Endothelial cell of hepatic sinusoid (primary cell): ENCODE results near the gene BAHCC1.

Experiments
- in situ Hi-C: cut with HindIII; loops from 2 replicates; pipeline ENCODE4 v1.10.0; 2017; ENCODE audit warnings: low sequenced_read_pairs

Gene BAHCC1

DNA sequence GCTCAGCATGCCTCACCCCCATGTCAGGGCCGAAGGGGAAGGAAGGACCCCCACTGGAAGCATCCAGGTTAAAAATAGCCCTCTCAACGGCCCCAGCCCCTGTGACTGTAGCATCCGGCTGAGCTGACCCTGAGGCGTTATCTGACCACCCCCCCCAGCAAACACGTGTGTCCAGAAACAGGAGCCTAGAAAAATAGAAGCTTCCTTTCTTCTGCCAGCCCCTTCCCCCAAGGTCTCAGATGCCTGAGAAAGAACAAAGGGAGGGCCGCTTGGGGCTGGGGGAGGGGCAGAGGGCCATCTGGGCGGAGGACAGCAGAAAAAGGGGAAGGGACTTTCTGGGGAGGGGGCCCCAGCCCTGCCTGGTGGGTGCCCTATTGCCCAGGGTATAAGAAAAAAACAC lies 61.5 kb downstream of the BAHCC1 start:
- in situ Hi-C loops = loop anchor here (5.0 kb wide), 2 partner anchors 56 to 64 kb away; partner anchors contain the start of gene ACTG1

DNA sequence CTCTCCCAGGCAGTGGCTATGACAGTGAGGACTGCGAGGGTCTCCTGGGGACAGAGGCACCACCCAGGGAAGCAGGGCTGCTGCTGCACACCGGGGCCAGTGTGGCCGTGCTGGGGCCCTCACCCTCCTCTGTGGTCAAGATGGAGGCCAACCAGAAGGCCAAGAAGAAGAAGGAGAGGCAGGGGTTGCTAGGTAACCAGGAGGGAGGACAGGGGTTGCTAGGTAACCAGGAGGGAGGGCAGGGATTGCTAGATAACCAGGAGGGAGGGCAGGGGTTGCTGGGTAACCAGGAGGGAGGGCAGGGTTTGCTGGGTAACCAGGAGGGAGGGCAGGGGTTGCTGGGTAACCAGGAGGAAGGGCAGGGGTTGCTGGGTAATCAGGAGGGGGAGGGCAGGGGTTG lies 62.1 kb downstream of the BAHCC1 start:
- in situ Hi-C loops = loop anchor here (5.0 kb wide), 2 partner anchors 55 to 65 kb away; partner anchors contain the start of gene ACTG1

DNA sequence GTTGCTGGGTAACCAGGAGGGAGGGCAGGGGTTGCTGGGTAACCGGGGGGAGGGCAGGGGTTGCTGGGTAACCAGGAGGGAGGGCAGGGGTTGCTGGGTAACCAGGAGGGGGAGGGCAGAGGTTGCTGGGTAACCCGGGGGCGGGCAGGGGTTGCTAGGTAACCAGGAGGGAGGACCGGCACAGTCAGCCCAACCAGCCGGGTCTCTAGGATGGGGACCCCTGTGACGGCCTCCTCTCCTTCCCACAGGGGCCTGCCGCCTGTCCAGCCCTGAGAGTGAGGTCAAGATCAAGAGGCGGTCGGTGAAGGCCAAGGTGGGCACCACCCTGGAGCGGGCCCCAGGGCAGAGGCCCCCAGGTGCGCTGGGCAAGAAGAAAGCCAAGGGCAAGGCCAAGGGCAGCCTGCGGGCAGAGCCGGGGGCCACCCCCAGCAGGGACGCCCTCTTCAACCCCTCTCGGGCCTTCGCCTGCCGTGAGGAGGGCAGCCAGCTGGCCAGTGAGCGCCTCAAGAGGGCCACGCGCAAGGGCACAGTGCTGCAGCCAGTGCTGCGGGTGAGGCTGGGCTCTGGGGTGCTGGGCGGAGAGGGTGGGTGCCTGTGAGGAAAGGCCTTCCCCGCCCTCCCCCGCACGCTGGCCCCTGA lies 62.8 kb downstream of the BAHCC1 start:
- in situ Hi-C loops = loop anchor here (5.0 kb wide), 2 partner anchors 54 to 66 kb away; partner anchors contain the start of gene ACTG1

DNA sequence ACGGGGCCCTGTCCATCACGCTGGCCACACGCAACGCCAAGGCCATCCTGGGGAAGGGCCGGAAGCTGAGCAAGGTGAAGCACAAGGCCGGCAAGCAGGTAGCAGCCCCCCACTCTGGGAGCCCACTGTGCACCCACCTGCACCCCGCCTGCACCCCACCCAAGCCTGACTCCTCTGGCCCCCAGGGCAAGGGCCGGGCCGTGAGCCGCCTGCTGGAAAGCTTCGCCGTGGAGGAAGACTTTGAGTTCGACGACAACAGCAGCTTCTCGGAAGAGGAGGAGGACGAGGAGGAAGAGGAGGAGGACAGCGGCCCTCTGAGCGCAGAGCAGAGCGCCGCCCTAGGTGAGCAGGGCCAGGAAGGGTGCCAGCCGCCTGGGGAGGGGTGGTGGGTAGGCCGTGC lies 63.4 kb downstream of the BAHCC1 start:
- in situ Hi-C loops = loop anchor here (5.0 kb wide), 2 partner anchors 54 to 66 kb away; partner anchors contain the start of gene ACTG1

DNA sequence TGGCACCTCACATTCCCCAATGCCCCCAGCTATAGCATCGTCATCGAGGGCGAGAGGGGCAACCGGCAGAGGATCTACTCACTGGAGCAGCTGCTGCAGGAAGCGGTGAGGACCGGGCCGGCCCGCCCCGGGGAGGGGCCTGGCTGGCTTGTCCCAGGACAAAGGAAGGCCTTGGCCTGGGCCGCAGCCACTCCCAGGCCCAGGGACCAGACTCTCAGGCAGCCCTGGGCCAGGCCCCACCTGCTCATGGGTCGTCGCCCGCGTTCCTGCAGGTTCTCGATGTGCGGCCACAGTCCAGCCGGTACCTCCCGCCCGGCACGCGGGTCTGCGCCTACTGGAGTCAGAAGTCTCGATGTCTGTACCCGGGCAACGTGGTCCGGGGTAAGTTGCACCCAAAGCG lies 64.0 kb downstream of the BAHCC1 start:
- in situ Hi-C loops = loop anchor here (5.0 kb wide), 2 partner anchors 53 to 67 kb away; partner anchors contain the start of gene ACTG1

DNA sequence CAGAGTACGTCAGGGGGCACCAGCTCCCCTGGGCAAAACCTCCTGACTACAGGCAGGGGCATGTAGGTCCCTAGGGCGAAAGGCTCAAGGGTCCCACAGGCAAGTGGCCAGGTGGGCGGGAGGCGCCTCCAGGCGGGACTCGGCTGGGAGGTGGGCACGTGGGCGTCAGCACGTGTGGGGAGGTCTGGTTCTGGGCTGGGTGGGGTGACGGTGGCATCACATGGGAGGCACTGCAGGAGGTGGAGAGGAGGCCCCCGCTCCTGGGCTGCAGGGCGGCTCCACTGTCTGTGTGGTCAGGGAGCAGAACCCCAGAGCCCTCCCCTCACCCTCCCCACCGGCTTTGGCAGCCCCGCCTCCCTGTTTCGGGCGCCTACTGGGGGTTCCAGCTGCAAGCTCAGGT lies 64.6 kb downstream of the BAHCC1 start:
- in situ Hi-C loops = loop anchor here (5.0 kb wide), 2 partner anchors 52 to 68 kb away; partner anchors contain the start of gene ACTG1

DNA sequence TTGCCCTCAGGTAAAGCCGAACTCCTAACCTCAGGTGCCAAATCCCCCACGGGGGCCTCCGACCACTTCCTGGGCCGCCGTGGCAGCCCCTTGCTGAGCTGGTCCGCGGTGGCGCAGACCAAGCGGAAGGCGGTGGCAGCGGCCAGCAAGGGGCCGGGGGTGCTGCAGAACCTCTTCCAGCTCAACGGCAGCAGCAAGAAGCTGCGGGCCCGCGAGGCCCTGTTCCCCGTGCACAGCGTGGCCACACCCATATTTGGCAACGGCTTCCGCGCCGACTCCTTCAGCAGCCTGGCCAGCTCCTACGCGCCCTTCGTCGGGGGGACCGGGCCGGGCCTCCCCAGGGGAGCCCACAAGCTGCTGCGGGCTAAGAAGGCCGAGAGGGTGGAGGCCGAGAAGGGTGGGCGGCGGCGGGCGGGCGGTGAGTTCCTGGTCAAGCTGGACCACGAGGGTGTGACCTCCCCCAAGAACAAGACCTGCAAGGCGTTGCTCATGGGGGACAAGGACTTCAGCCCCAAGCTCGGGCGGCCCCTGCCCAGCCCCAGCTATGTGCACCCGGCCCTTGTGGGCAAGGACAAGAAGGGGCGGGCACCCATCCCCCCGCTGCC lies 65.7 kb downstream of the BAHCC1 start:
- in situ Hi-C loops = no loop called here

DNA sequence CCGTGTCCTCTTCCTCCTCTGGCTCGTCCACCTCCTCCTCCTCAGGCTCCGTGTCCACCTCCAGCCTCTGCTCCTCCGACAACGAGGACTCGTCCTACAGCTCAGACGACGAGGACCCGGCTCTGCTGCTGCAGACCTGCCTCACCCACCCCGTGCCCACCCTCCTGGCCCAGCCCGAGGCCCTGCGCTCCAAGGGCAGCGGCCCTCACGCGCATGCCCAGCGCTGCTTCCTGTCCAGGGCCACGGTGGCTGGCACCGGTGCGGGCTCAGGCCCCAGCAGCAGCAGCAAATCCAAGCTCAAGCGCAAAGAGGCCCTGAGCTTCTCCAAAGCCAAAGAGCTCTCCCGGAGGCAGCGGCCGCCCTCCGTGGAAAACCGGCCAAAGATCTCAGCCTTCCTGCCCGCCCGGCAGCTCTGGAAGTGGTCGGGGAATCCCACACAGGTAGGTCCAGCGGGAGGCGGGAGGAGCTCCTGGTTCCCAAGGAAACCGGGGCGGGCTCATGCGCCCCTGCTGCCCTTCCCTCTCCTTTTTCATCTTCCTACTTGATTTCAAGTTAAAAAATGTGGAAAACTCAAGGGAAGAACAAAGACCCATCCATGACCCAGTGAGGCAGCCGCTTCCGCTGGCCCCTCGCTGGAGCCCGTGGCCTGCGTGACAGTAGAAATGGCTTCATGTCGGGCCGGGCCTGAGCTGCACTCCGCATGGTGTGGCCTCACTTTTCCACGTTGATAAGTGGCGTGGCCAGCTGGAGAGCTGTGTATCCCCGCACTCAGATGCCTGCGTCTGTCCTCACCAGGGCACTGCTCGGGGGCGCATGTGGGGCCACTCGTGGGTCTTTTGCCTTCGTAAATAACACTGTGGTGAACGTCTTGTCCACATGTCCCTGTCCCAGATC lies 66.6 kb downstream of the BAHCC1 start:
- in situ Hi-C loops = no loop called here

DNA sequence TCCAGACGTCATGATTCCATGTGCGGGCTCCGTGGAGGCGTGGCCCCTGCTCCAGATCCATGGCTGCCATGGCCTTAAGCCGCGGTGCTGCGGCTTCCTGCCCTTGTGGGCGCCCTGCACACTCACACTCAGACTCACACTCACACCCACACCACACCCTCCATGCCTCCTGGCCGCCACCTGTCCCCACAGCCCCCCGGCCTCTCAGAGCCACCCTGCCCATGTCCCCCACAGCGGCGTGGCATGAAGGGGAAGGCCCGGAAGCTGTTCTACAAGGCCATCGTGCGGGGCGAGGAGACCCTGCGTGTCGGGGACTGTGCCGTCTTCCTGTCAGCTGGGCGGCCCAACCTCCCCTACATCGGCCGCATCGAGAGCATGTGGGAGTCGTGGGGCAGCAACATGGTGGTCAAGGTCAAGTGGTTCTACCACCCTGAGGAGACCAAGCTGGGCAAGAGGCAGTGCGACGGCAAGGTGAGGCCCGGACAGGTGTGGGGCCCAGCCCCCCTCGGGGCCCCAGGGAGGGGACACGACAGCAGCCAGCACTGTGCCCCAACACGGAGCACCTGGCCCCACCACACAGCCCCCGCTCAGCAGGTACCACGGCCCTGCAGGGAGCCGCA lies 67.4 kb downstream of the BAHCC1 start:
- in situ Hi-C loops = no loop called here

DNA sequence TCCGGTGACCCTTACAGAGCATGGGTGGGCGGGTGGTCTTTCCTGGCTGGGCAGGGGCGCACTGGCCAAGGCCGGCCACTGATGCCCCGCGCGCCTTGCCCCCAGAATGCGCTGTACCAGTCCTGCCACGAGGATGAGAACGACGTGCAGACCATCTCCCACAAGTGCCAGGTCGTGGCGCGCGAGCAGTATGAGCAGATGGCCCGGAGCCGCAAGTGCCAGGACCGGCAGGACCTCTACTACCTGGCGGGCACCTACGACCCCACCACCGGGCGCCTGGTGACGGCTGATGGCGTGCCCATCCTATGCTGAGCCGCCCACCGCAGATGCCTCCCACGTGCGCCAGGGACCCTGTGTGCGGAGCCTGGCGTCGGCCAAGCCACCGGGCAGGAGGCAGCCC lies 68.2 kb downstream of the BAHCC1 start:
- in situ Hi-C loops = no loop called here

DNA sequence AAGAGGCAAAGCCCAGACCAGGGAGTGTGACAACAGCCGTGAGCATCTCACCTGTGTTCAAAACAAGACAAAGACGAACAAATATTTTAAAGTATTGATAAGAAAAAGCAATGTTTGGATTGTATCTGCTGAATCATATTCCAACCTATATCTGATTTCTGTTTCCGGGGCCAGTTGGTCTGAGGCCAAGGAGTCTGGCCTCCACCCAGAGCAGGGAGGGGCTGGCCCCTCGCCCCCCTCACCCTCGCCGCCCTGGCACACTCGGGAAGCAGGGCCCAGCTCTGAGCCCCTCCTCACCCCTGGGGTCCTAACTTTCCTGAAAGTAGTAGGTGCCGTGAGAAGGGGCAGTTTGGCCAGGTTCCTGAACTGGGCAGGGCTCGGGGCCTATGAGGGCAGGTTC lies 69.3 kb downstream of the BAHCC1 start:
- in situ Hi-C loops = no loop called here

DNA sequence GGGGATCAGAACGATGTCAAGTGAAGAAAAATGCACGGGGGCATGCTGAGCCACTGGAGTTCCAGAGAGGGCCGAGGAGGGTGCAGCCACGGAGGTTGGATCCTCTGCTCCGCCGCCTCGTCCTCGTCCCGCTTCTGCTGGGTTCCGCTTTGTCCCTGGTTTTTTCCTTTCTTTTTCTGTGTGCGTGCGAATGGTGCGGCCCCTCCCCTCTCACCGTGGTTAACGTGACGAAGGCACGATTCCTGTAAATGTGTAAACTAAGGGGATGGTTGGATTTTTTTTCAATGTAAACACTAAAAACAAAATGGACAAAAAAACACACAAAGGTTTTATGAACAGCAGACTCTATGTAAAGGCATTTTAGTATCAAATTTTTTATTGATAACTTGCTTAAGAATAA lies 70.7 kb downstream of the BAHCC1 start:
- in situ Hi-C loops = no loop called here

DNA sequence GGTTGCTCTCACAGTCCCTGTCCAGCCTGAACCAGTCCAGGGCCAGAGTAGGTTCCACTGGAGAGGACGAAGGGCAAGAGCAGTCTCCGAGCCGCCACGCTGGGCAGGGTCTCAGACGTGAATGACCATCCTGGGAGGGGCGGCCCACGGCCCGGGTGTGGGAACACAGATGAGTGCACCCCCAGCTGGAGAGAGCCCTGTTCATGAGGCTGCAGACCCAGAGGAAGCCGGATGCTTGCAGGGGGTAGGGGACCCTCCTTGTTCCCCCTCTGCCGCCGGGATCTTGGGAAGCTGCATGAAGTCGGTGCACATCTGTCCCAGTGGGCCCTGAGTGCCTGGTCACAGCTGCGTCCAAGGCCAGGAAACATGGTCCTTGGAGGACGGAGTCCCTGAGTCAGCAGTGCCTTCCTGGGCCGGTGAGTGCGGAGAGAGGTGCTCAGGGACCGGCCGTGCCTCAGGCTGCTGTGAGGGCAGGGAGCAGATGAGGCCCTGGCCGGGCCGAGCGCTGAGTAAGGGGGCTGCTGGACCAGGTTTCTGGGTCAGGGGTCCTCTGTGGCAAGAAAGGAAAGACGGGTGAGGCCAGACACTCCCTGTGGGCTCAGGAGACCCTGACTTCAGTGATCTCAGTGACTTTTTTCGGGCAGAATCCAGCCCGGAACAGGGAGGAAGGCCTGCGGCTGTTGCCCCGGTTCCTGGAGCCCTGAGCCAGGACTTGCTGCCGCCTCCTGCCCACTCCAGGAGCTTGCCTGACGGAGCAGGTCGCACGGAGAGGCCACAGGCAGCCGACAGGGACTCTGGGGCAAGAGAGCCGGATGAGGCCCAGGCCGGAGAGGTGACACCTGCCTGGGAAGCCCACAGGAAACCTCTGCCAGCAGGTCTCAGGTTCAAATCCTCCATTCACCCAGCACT lies 71.6 kb downstream of the BAHCC1 start:
- in situ Hi-C loops = no loop called here

DNA sequence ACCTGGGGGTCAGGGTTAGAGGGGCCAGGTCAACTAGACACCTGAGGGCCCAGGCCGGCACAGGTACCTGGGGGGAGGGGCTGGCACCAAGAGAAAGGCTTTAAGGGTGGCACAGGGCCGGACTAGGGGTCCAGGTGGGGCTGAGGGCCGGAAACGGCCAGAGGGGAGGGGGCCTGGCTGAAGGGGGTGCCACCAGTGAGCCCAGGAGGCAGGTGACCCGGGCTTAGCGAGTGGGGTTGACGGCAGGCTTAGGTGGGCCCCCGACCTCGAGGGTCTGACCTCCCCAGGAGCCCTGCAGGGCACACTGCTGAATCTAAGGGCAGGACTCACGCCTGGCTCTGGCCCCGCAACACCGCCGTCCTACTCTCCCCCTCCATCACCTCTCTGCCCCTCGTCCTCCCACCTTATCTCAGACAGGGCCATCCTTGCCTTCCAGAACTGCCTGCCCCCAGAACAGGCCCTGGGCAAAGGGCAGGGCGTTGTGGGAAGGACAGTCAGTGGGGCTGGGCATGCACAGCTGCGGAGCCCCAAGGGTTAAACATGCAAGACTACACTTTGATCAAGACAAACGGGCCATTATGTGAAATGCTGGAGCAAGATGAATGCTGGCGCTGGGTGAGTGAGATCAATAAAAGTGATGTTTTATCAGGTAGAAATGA lies 73.0 kb downstream of the BAHCC1 start:
- in situ Hi-C loops = no loop called here

DNA sequence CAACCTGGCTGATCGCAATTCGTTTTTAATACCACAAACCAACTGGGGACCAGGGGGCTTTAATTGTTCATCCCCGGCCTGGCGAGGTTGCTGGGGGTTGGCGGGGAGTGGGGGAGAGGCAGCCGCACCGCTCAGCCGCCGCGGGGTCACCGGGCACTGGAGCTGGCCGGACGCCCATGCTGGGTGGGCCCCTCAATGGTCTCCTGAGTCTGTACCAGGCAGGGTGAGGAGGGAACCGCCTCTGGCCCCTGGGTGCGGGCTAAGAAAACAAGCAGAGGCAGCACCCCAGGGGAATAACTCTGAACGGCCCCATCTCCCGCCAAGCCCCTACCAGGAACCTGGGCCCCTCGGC lies 73.5 kb downstream of the BAHCC1 start:
- in situ Hi-C loops = no loop called here

DNA sequence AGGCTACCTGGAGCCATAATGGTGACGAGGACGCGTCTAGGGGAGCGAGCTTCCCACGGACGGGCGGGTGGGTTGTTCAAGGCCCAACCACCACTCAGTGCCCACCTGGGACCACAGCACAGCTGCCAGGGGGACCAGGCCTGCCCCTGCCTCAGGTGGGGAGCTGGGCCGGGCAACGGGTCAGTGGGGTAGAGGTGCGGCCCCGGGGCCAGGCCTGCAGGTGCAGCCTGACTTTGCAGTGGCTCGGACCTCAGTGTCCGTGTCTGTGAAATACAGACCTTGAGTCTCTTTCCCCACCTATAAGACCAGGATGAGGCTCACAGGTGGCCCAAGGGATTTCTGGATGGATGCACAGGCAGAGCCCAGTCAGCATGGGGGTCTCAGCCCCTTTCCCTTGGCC lies 74.0 kb downstream of the BAHCC1 start:
- in situ Hi-C loops = no loop called here

DNA sequence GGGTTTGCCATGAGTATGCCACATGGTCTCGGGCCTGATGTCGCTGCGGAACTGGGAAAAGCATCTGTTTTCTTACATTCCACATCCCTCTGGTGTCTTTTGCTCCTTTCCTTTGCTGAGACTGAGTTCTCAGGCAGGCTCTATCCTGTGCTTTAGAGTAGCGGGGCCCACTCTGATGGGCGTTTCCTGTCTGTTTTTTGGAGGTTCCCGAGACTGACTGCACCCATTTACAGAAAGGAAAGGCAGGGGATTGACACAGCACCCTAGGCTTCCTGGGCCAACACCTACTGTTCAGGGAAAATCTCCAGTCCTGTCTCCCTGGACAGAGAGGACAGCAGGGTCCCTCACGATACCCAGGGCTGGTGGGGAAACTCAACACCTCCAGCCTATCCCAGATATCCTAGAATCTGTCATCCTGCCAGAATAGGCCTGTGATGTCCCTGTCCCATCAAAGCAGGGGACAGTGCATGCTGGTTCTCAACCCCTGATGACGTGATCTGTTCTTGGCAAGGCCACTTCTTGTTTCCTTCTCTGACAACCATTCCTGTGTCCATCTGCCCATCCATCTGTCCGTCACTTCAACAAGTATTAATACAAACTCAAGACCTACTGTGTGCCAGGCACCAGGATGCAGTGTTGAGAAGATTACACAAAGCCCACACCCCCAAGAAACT lies 75.2 kb downstream of the BAHCC1 start:
- in situ Hi-C loops = no loop called here

DNA sequence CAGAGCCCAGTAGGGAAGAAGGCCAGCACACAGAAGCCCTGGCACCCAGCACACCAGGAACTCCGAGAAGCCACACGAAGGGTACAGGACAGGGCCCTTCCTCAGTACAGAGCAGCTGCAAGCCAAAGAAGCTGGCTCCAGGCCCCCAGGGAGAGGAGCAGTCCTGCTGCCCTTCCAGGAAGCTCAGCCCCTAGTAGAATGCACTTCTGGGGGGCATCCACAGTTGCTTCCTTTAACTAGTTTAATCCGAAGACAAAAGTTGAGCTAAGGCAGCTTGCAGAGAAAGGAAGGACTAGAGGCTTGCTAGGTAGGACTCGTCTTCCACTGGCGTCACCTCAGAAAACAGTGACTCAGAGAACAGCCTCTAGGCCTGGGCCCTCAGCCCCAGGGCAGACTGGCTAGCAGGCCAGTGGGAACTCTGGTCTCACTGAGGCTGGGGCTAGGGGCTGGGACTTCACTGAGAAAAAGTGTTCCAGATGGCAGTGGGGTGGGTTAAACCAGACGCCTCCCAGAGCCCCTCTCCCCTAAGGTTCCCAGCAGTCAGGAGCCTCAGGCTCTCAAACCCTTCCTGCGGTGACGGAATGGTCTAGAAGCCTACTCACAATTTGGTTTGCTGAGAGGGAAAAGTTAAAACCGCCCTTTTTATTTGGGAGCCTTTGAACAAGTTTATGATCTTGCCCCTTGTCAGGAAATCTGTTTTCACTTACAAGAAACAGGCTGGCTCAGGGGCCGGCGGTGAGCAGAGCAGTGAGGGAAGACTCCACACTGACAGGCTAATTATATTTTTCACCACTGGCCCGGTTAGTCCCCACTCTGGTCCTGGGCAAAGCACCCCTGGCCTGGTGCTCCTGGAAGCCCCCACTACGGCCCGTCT lies 75.9 kb downstream of the BAHCC1 start:
- in situ Hi-C loops = no loop called here
